ENCODE results near the gene PTPN22. TPM values are rescaled to one million over a fixed set of nuclear protein-coding genes. Genes with fewer than 3 reads are reported as not detected.

PTPN22 gene
- total and polyA plus RNA-seq, 9 donors: 0.24 to 4.2 (median 1.6) TPM

- H3K4me3 ChIP-seq: no peak overlapping the region
- H3K4me1 ChIP-seq (ENCODE audit: insufficient read depth): no peaks in the 10 kb centered on the region
- no peaks in the 10 kb centered on the region for H3K9me3 ChIP-seq
- H3K36me3 ChIP-seq: no peaks in the 10 kb centered on the region
- no peak for TF ChIP-seq POLR2A (IDR thresholded peaks at IDR 0.05)
- no peak for TF ChIP-seq CTCF (IDR thresholded peaks at IDR 0.05)
- TF ChIP-seq EP300 (IDR thresholded peaks at IDR 0.05): no peak
- no peak for DNase-seq
- WGBS, 3 donors: 85 to 92% (median 89%) methylated on average over 17 of the region's 17 CpGs
- intact Hi-C loops (cut with DNase I): no loop called here
- H3K27me3 ChIP-seq: no peaks in the 10 kb centered on the region
- no peak overlapping the region for H3K27ac ChIP-seq
Measured at GRCh38 chr1:113886417-113887401, 15.2 kb upstream of the PTPN22 start.

DNA sequence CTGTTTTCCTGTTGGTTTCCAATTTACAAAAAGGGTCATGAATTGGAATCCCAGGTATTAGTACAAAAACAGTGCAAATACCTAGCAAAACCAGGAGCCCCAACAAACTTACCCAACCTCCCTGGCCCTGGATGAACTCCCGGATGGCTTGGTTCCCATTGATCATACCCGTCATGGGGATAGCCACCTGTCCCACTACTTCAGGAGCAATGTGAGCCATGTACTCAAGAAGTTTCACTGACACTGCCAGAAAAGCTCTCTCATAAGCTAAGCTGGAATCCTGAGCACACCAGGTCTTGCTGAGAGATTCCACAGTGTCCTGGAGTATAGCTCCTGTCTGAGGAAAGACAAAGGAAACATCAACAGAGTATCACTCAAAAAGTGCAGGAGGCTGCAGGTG lies 10.1 kb upstream of the PTPN22 start:
- H3K36me3 ChIP-seq: no peaks in the 10 kb centered on the region
- H3K27ac ChIP-seq: no peak overlapping the region
- H3K27me3 ChIP-seq: no peaks in the 10 kb centered on the region
- WGBS, 3 donors: 79 to 89% (median 85%) methylated on average over 2 of the region's 2 CpGs
- TF ChIP-seq POLR2A (IDR thresholded peaks at IDR 0.05): no peak
- no peak for TF ChIP-seq CTCF (IDR thresholded peaks at IDR 0.05)
- TF ChIP-seq EP300 (IDR thresholded peaks at IDR 0.05): no peak
- peaks cover 2% of the 10 kb centered on the region for H3K4me1 ChIP-seq (ENCODE audit: insufficient read depth)
- intact Hi-C loops (cut with DNase I): no loop called here
- no peak overlapping the region for H3K4me3 ChIP-seq
- no peaks in the 10 kb centered on the region for H3K9me3 ChIP-seq
- DNase-seq: no peak

GRCh38 chr1:113879739-113880038 lies 8.2 kb upstream of the PTPN22 start:
- Histone ChIP-seq H3K27me3 (no peaks in the 10 kb centered on the region), H3K27ac (no peak overlapping the region), H3K36me3 (no peaks in the 10 kb centered on the region), H3K4me1 (ENCODE audit: insufficient read depth) (peaks cover 2% of the 10 kb centered on the region), H3K4me3 (no peak overlapping the region), H3K9me3 (no peaks in the 10 kb centered on the region)
- TF ChIP-seq POLR2A (IDR thresholded peaks at IDR 0.05) (no peak), EP300 (IDR thresholded peaks at IDR 0.05) (no peak), CTCF (IDR thresholded peaks at IDR 0.05) (no peak)
- intact Hi-C loops (cut with DNase I): no loop called here
- WGBS, 3 donors: 65 to 79% (median 77%) methylated on average over 4 of the region's 4 CpGs
- no peak for DNase-seq

GRCh38 chr1:113876176-113876575 lies 4.7 kb upstream of the PTPN22 start:
- Histone ChIP-seq H3K9me3 (no peaks in the 10 kb centered on the region), H3K36me3 (no peaks in the 10 kb centered on the region), H3K4me1 (ENCODE audit: insufficient read depth) (no peaks in the 10 kb centered on the region), H3K4me3 (no peak overlapping the region), H3K27ac (no peak overlapping the region), H3K27me3 (no peaks in the 10 kb centered on the region)
- no peak for DNase-seq
- WGBS, 3 donors: 86 to 95% (median 87%) methylated on average over 5 of the region's 5 CpGs
- intact Hi-C loops (cut with DNase I): no loop called here
- TF ChIP-seq POLR2A (IDR thresholded peaks at IDR 0.05) (no peak), CTCF (IDR thresholded peaks at IDR 0.05) (no peak), EP300 (IDR thresholded peaks at IDR 0.05) (no peak)
